Upper lobe of left lung (tissue), 6 donors: ENCODE data around the gene EPS8L2. TPM values are rescaled to one million over a fixed set of nuclear protein-coding genes. Genes with fewer than 3 reads are reported as not detected.

Experiments
- ATAC-seq, 2 donors: fragments of 200-7000 bp; cut with Tn5 transposase; one replicate each; pipeline ENCODE4 v1.9.1; 2022; ENCODE audit warnings: mild to moderate bottlenecking in 2 of 2, moderate library complexity in 2 of 2; ENCODE audit not compliant: low FRiP score in 2 of 2
- DNase-seq, 2 donors: peaks; one replicate each; pipeline ENCODE4 v3.0.0-alpha.2; 2019 to 2020
- H3K27ac ChIP-seq, 4 donors: fragments of 200-600 bp; sonication (generic); one replicate each; pipeline ENCODE4 v1.5.1; 2016 to 2019
- H3K27me3 ChIP-seq, 4 donors: fragments of 200-600 bp; sonication (generic); one replicate each; pipeline ENCODE4 v1.5.1; 2017 to 2019
- H3K36me3 ChIP-seq, 4 donors: fragments of 200-600 bp; sonication (generic); one replicate each; pipeline ENCODE4 v1.5.1; 2016 to 2019
- H3K4me1 ChIP-seq, 4 donors: fragments of 200-600 bp; sonication (generic); one replicate each; pipeline ENCODE4 v1.5.1; 2018 to 2019
- H3K4me3 ChIP-seq, 4 donors: fragments of 200-600 bp; sonication (generic); one replicate each; pipeline ENCODE4 v1.5.1; 2017 to 2019; ENCODE audit warnings: mild to moderate bottlenecking in 2 of 4, moderate library complexity in 1 of 4
- H3K9me3 ChIP-seq, 4 donors: fragments of 200-600 bp; sonication (generic); one replicate each; pipeline ENCODE4 v1.5.1; 2018 to 2019
- EP300 ChIP-seq, 4 donors: sonication (generic); formaldehyde crosslinking; IDR thresholded peaks; one replicate each; pipeline ENCODE4 v1.5.1; 2017; ENCODE audit warnings: antibody characterized with exemption in 4 of 4, control low read depth in 2 of 4
- POLR2A ChIP-seq, 4 donors: fragments of 450-650 bp; IDR thresholded peaks; one replicate each; pipeline ENCODE4 v1.5.1; 2016 to 2017; ENCODE audit warnings: antibody characterized with exemption in 4 of 4, mild to moderate bottlenecking in 2 of 4
- POLR2AphosphoS5 ChIP-seq, 2 donors: sonication (generic); formaldehyde crosslinking; IDR thresholded peaks; one replicate each; pipeline ENCODE4 v1.5.1; 2017; ENCODE audit warnings: antibody characterized with exemption in 2 of 2
- WGBS, 2 donors: methylation state at CpG; one replicate each; pipeline ENCODE4 v1.1.5; 2017 to 2018; 5-methylcytosine and 5-hydroxymethylcytosine counted together
- total RNA-seq, 6 donors: library from RNA; depleted of rRNA in 4 of 6; stranded (reverse); fragments of >200 nt in 4 of 6; gene quantifications; one replicate each; pipeline versions ENCODE4 v1.1.0 to v1.2.1, GENCODE V29; 2016 to 2021
- TF ChIP-seq, protein P1 (sequence below), 6 experiments: fragments of 450-650 bp in 4 of 6; fragments of 200-600 bp in 2 of 6; sonication (generic) in 2 of 6; IDR thresholded peaks; one replicate each; pipeline ENCODE4 v1.5.1; 2016 to 2019; ENCODE audit warnings: antibody characterized with exemption in 6 of 6
- donor health status: DM: no; HTN: no; CAD: no; lungs with moderate emphysema.
- donor health status: DM: no; HTN: yes; CAD: no; lungs with severe emphysema.

The EPS8L2 gene
- total RNA-seq, 6 donors from 2014 or later, result 120 to 497 (median 199) TPM

DNA sequence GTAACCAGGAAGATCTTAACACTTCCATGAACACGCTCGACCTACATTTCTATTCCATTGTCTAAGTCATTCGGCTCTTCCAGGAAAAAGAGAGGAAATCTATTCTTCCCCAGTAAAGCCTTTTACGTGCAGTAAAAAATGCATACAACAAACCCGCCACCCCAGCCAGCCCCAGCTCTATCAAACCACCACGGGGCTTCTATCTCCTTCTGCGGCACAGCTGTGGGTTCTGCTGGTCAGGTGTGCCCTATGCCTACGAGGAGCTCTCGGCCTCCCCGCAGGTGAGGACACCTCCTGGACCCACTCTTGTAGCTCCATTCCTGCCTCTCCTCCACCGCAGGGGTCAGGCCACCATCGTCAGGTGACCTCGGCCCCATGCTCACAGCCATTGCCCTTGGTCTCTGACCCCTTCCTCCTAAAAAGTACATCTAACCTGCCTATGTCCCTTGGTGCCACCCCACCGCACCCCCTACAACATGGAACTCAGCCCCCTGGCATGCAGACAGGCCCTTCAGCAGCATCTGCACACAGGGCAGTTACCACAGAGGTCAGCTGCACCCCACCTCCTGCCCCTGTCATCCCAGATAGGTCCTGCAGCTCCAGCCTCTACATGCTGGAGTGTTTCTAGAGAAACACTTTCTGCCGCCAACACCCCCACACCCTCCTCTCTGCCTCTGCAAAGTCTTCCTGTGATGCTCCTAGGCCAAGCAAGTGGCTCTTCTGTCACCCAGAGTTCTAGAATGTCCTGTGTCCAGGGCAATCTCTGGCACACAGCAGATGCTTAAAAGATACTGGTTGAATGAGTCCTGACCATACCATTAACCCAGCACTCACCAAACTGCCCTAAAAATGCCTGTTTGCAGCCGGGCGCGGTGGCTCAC, 14.1 kb upstream of the EPS8L2 start:
- TF ChIP-seq EP300 (IDR thresholded peaks at IDR 0.05), result no peak
- TF ChIP-seq POLR2A (IDR thresholded peaks at IDR 0.05), result no peak
- TF ChIP-seq POLR2AphosphoS5 (IDR thresholded peaks at IDR 0.05), result no peak
- TF ChIP-seq, protein P1, sequence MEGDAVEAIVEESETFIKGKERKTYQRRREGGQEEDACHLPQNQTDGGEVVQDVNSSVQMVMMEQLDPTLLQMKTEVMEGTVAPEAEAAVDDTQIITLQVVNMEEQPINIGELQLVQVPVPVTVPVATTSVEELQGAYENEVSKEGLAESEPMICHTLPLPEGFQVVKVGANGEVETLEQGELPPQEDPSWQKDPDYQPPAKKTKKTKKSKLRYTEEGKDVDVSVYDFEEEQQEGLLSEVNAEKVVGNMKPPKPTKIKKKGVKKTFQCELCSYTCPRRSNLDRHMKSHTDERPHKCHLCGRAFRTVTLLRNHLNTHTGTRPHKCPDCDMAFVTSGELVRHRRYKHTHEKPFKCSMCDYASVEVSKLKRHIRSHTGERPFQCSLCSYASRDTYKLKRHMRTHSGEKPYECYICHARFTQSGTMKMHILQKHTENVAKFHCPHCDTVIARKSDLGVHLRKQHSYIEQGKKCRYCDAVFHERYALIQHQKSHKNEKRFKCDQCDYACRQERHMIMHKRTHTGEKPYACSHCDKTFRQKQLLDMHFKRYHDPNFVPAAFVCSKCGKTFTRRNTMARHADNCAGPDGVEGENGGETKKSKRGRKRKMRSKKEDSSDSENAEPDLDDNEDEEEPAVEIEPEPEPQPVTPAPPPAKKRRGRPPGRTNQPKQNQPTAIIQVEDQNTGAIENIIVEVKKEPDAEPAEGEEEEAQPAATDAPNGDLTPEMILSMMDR (IDR thresholded peaks at IDR 0.05), result no peak
- Histone ChIP-seq H3K27ac (no peak overlapping the region), H3K36me3 (peaks cover 0 to 31% (median 18%) of the 10 kb centered on the region in 4 donors), H3K9me3 (no peaks in the 10 kb centered on the region), H3K4me1 (peaks cover 22 to 29% (median 24%) of the 10 kb centered on the region in 4 donors), H3K4me3 (no peak overlapping the region), H3K27me3 (no peaks in the 10 kb centered on the region)
- 93 to 94% methylated on average over 18 of the region's 18 CpGs for WGBS, 2 donors
- DNase-seq (no peak), ATAC-seq (no peak)

DNA sequence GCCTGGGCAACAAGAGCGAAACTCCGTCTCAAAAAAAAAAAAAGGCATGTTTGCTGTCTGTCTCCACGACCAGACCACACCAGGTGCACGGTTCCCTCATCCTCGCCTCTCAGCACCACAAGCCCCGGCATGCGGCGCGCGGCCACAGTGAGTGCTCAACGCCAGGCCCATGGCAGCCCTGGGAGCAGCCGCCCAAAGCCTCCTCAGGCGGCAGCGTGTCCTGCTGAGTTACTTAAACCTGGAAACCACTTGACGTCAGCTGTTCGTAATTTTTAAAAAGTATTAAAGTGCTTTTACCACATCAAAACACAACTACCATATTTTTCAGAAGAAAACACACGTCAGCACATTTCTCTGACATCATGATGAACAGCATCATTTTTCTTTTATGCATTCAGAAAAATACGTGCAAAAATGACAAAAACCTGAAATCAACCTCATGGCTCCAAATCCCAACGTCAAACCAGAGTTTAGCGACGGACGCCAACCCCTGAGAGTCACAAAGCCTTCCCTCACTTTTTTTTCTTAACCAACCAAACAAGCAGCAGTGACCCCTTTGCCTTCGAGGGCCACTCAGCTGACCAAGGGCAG, 13.1 kb upstream of the EPS8L2 start:
- no peaks in the 10 kb centered on the region for H3K9me3 ChIP-seq
- TF ChIP-seq POLR2A (IDR thresholded peaks at IDR 0.05) (no peak), POLR2AphosphoS5 (IDR thresholded peaks at IDR 0.05) (no peak), EP300 (IDR thresholded peaks at IDR 0.05) (no peak)
- TF ChIP-seq, protein P1 (IDR thresholded peaks at IDR 0.05), result no peak
- no peak for ATAC-seq
- WGBS, 2 donors, result 73 to 83% methylated on average over 23 of the region's 23 CpGs
- H3K4me1 ChIP-seq, result peaks cover 28 to 39% (median 31%) of the 10 kb centered on the region in 4 donors
- H3K27me3 ChIP-seq, result no peaks in the 10 kb centered on the region
- H3K4me3 ChIP-seq, result peak overlapping the region in 1 of 4 donors; percentile 87
- peak overlapping the region in 2 of 4 donors; percentile 42 to 100 for H3K27ac ChIP-seq
- peaks cover 0 to 22% (median 12%) of the 10 kb centered on the region in 4 donors for H3K36me3 ChIP-seq
- DNase-seq, result peak in 1 of 2 donors; percentile 86

DNA sequence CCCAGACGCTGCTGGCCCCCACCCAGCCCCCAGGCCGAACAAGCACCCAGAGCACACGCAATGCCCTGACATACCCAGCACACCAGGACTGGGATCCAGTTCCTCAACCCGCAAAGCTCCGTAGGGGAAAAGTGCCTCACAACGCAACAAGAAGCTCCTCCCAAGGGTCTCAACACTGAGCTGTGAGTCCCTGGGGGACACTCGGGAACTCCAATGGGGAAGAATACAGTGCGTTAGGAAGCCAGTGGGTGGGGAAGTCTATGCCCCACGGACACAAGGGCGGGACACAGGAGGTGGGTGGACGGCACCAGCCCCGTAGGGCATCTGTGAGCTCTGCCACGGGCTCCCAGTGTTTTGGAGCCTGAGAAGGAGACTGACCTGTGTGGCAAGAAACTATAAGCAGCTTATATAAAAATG, 12.6 kb upstream of the EPS8L2 start:
- 40 to 55% methylated on average over 12 to 13 of the region's 13 CpGs for WGBS, 2 donors
- H3K9me3 ChIP-seq, result no peaks in the 10 kb centered on the region
- DNase-seq (no peak), ATAC-seq (no peak)
- H3K36me3 ChIP-seq, result peaks cover 0 to 17% (median 9%) of the 10 kb centered on the region in 4 donors
- peak overlapping the region in 3 of 4 donors; percentile 34 to 100 (median 100) for H3K27ac ChIP-seq
- TF ChIP-seq, protein P1 (IDR thresholded peaks at IDR 0.05), result no peak
- TF ChIP-seq POLR2A (IDR thresholded peaks at IDR 0.05) (no peak), POLR2AphosphoS5 (IDR thresholded peaks at IDR 0.05) (no peak), EP300 (IDR thresholded peaks at IDR 0.05) (no peak)
- H3K27me3 ChIP-seq, result no peaks in the 10 kb centered on the region
- H3K4me1 ChIP-seq, result peaks cover 28 to 44% (median 33%) of the 10 kb centered on the region in 4 donors
- H3K4me3 ChIP-seq, result peak overlapping the region in 2 of 4 donors; percentile 87 to 98

DNA sequence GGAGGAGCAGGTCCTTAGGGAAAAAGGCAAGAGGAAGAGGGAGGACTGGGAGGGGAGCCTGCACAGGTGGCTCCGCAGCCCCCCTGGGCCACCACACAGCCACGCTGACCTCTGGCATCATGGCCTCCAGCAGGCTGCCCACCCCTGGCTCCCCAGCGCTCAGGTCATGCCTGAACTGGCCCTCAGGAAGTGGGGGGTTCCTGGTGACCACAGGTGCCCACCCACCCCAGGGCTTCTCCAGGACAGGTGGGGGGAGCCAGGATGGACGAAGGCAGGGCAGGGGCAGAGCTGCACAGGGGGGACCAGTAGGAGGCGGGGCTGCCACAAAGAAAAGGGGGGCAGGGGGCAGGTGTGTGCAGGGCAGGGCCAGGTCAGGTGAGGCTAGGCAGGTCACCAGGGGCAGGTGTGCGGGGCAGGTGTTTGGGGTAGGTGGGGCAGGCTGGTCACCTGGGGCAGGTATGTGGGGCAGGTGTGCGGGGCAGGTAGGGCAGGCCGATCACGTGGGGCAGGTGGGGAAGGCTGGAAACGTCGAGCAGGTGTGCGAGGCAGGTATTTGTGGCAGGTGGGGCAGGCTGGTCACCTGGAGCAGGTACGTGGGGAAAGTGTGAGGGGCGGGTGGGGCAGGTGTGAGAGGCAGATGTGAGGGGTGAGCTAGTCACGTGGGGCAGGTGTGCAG, 12.0 kb upstream of the EPS8L2 start:
- WGBS, 2 donors, result 58 to 71% methylated on average over 12 to 13 of the region's 15 CpGs
- no peaks in the 10 kb centered on the region for H3K27me3 ChIP-seq
- no peaks in the 10 kb centered on the region for H3K9me3 ChIP-seq
- ATAC-seq (no peak), DNase-seq (no peak)
- H3K4me1 ChIP-seq, result peaks cover 28 to 44% (median 33%) of the 10 kb centered on the region in 4 donors
- peak overlapping the region in 3 of 4 donors; percentile 87 to 98 (median 97) for H3K4me3 ChIP-seq
- H3K27ac ChIP-seq, result peak overlapping the region; percentile 34 to 100 (median 100)
- peaks cover 0 to 14% (median 5%) of the 10 kb centered on the region in 4 donors for H3K36me3 ChIP-seq
- TF ChIP-seq POLR2AphosphoS5 (IDR thresholded peaks at IDR 0.05) (no peak), EP300 (IDR thresholded peaks at IDR 0.05) (no peak), POLR2A (IDR thresholded peaks at IDR 0.05) (no peak)
- TF ChIP-seq, protein P1 (IDR thresholded peaks at IDR 0.05), result no peak
